Tibial nerve (tissue), 4 donors: Measurements from ENCODE around the gene CIAO1. TPM values are rescaled to one million over a fixed set of nuclear protein-coding genes. Genes with fewer than 3 reads are reported as not detected.

Experiments
- DNase-seq, 2 donors: peaks; one replicate each; pipeline ENCODE4 v3.0.0-alpha.2; 2019; ENCODE audit warnings: low spot score in 2 of 2
- H3K27ac ChIP-seq, 4 donors: fragments of 200-600 bp; sonication (generic) in 3 of 4; one replicate each; pipeline ENCODE4 v1.5.1; 2017 to 2019; ENCODE audit warnings: mild to moderate bottlenecking in 1 of 4
- H3K27me3 ChIP-seq, 2 donors: fragments of 200-600 bp; sonication (generic) in 1 of 2; one replicate each; pipeline versions ENCODE4 v1.5.1 to v1.6.0; 2017 to 2019
- H3K36me3 ChIP-seq, 3 donors: fragments of 200-600 bp; sonication (generic); one replicate each; pipeline ENCODE4 v1.5.1; 2018 to 2019
- H3K4me1 ChIP-seq, 4 donors: fragments of 200-600 bp; sonication (generic) in 3 of 4; one replicate each; pipeline ENCODE4 v1.5.1; 2017 to 2019
- H3K4me3 ChIP-seq, 4 donors: fragments of 200-600 bp; sonication (generic) in 3 of 4; one replicate each; pipeline ENCODE4 v1.5.1; 2017 to 2019; ENCODE audit warnings: mild to moderate bottlenecking in 1 of 4, moderate library complexity in 1 of 4
- H3K9me3 ChIP-seq, 4 donors: fragments of 200-600 bp; sonication (generic) in 3 of 4; one replicate each; pipeline ENCODE4 v1.5.1; 2017 to 2019
- EP300 ChIP-seq, 2 donors: sonication (generic); formaldehyde crosslinking; IDR thresholded peaks; one replicate each; pipeline ENCODE4 v1.6.1; 2017; ENCODE audit warnings: antibody characterized with exemption in 2 of 2, mild to moderate bottlenecking in 1 of 2
- POLR2A ChIP-seq, 2 donors: fragments of 450-650 bp; IDR thresholded peaks; one replicate each; pipeline ENCODE4 v1.6.1; 2017; ENCODE audit warnings: antibody characterized with exemption in 2 of 2, mild to moderate bottlenecking in 2 of 2, moderate library complexity in 2 of 2
- WGBS, 2 donors: methylation state at CpG; one replicate each; pipeline ENCODE4 v1.1.5; 2018; 5-methylcytosine and 5-hydroxymethylcytosine counted together
- total RNA-seq, 4 donors: library from RNA; depleted of rRNA; stranded (reverse); fragments of >200 nt; gene quantifications; one replicate each; pipeline ENCODE4 v1.1.0, GENCODE V29; 2016
- TF ChIP-seq, protein P1 (sequence below), 5 experiments: fragments of 200-600 bp in 3 of 5; fragments of 450-650 bp in 2 of 5; sonication (generic) in 3 of 5; IDR thresholded peaks; one replicate each; pipeline ENCODE4 v1.5.1; 2016 to 2019; ENCODE audit warnings: antibody characterized with exemption in 5 of 5, mild to moderate bottlenecking in 3 of 5, moderate library complexity in 2 of 5

CIAO1 gene
- total RNA-seq, 4 donors from 2014 or later = 132 to 172 (median 151) TPM

DNA sequence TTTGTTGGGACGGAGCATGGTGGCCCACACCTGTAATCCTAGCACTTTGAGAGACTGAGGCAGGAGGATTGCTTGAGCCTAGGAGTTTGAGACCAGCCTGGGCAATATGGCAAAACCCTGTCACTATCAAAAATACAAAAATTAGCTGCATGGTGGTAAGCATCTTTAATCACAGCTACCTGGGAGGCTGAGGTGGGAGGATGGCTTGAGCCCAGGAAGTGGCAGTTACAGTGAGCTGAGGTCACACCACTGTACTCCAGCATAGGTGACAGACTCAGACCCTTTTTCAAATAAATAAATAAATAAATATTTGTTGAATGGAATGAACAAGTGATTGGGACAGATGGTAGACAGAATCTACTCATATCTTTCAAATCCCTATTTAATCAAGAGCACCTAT lies 53.4 kb downstream of the CIAO1 start:
- no peak overlapping the region for H3K4me3 ChIP-seq
- H3K27me3 ChIP-seq = peaks cover 0 to 40% of the 10 kb centered on the region in 2 donors
- H3K27ac ChIP-seq = no peak overlapping the region
- TF ChIP-seq EP300 (IDR thresholded peaks at IDR 0.05) = no peak
- no peak for TF ChIP-seq POLR2A (IDR thresholded peaks at IDR 0.05)
- TF ChIP-seq, protein P1, sequence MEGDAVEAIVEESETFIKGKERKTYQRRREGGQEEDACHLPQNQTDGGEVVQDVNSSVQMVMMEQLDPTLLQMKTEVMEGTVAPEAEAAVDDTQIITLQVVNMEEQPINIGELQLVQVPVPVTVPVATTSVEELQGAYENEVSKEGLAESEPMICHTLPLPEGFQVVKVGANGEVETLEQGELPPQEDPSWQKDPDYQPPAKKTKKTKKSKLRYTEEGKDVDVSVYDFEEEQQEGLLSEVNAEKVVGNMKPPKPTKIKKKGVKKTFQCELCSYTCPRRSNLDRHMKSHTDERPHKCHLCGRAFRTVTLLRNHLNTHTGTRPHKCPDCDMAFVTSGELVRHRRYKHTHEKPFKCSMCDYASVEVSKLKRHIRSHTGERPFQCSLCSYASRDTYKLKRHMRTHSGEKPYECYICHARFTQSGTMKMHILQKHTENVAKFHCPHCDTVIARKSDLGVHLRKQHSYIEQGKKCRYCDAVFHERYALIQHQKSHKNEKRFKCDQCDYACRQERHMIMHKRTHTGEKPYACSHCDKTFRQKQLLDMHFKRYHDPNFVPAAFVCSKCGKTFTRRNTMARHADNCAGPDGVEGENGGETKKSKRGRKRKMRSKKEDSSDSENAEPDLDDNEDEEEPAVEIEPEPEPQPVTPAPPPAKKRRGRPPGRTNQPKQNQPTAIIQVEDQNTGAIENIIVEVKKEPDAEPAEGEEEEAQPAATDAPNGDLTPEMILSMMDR (IDR thresholded peaks at IDR 0.05) = no peak
- no peaks in the 10 kb centered on the region for H3K36me3 ChIP-seq
- no peaks in the 10 kb centered on the region for H3K9me3 ChIP-seq
- peaks cover 0 to 29% (median 4%) of the 10 kb centered on the region in 4 donors for H3K4me1 ChIP-seq
- 85 to 94% methylated on average over 1 of the region's 1 CpG for WGBS, 2 donors
- no peak for DNase-seq

DNA sequence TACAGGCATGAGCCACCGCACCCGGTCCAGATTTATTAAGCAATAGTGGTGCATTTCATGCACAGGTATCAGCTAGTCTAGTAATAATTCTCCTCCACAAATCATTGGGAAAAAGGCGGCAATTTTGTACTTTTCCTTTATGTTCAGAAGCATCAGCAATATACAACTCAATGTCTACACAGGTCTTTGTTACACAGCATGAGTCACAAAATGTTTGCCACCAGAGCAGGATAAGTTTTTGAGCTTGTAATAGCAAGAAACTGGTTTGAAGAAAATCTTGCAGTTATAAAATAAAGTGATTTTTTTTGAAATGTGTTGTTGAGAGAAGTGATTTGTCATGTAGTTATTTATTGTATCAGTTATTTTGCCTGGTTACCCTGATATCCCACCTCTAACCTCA lies 54.3 kb downstream of the CIAO1 start:
- H3K4me3 ChIP-seq = no peak overlapping the region
- TF ChIP-seq, protein P1 (IDR thresholded peaks at IDR 0.05) = no peak
- TF ChIP-seq EP300 (IDR thresholded peaks at IDR 0.05) (no peak), POLR2A (IDR thresholded peaks at IDR 0.05) (no peak)
- peaks cover 0 to 50% of the 10 kb centered on the region in 2 donors for H3K27me3 ChIP-seq
- 88 to 92% methylated on average over 3 of the region's 3 CpGs for WGBS, 2 donors
- no peaks in the 10 kb centered on the region for H3K9me3 ChIP-seq
- H3K27ac ChIP-seq = no peak overlapping the region
- no peak for DNase-seq
- no peaks in the 10 kb centered on the region for H3K36me3 ChIP-seq
- peaks cover 0 to 38% (median 7%) of the 10 kb centered on the region in 4 donors for H3K4me1 ChIP-seq

DNA sequence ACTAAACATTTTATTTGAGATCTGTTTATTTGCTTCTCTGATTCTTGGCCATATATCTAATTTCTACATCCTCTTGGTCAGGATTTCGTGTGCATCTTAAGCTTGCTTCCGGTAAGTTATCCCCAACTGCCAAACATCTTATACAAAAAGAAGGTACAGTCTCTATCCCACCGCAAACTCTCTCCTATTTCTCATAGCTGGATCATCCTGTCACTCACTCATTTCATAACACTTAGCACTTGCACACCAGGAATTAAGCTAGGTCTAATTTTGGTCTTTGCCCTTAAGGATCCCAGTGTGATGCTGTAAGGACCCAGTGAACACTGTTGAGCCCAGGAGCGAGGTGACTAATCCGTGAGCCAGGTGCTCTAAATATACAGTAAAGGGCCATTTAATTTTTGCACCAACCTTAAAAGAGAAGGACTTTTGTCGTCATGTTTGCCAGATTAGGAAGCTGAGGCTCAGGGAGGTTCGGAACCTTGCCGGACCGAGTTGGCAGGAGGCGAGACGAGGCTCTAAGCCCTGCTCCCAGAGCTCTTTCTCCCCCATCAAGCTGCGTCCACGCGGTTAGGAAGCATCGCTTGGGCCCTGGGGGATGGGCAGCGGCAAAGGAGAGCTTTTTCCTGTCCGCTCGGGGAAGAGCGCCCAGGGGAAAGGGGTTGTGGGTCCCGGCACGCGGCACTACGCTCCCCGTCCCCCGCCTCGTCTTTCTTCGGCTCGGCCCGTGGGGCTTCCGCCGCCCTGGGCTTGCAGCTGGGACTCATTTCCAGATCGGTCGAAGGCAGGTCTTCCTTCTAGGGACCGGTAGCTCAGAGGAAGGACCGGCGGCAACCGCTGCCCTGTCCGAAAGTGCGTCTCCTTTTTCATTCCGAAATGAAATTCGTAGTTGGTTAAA lies 55.0 kb downstream of the CIAO1 start:
- DNase-seq = no peak
- Histone ChIP-seq H3K4me1 (peaks cover 0 to 45% (median 9%) of the 10 kb centered on the region in 4 donors), H3K9me3 (no peaks in the 10 kb centered on the region), H3K4me3 (peak overlapping the region; percentile 32 to 65 (median 58)), H3K27me3 (peaks cover 0 to 56% of the 10 kb centered on the region in 2 donors), H3K27ac (peak overlapping the region in 2 of 4 donors; percentile 50 to 84), H3K36me3 (no peaks in the 10 kb centered on the region)
- TF ChIP-seq EP300 (IDR thresholded peaks at IDR 0.05) = peak in 1 of 2 donors; percentile 17
- TF ChIP-seq, protein P1 (IDR thresholded peaks at IDR 0.05) = no peak
- WGBS, 2 donors = 5 to 9% methylated on average over 32 to 41 of the region's 41 CpGs

Other genes with a start within 250 kb of the CIAO1 start
- gene GPAT2, start 231.3 kb upstream of the CIAO1 start, total RNA-seq = 10 to 100 TPM in 1 of 4 donors, 1 to 10 TPM in 3; 4.2 to 12.4 (median 6.4) TPM
- 1 to 10 TPM; 2.1 to 5.0 (median 4.7) TPM for gene ADRA2B, start 149.7 kb upstream of the CIAO1 start, total RNA-seq
- gene ASTL, start 127.7 kb upstream of the CIAO1 start, total RNA-seq = under 1 TPM in 1 of 4 donors, not detected in 3; 0.60 TPM
- gene DUSP2, start 120.8 kb upstream of the CIAO1 start, total RNA-seq = 10 to 100 TPM; 14.0 to 21.1 (median 15.6) TPM
- gene STARD7, start 57.4 kb upstream of the CIAO1 start, total RNA-seq = 100 to 1,000 TPM in 1 of 4 donors, 10 to 100 TPM in 3; 77.3 to 111 (median 85.0) TPM
- 10 to 100 TPM; 27.1 to 35.4 (median 30.7) TPM for gene TMEM127, start 228 bp upstream of the CIAO1 start, total RNA-seq
- 100 to 1,000 TPM in 1 of 4 donors, 10 to 100 TPM in 3; 79.4 to 106 (median 90.1) TPM for gene SNRNP200, start 39.3 kb downstream of the CIAO1 start, total RNA-seq
- gene ITPRIPL1, start 59.1 kb downstream of the CIAO1 start, total RNA-seq = 1 to 10 TPM in 3 of 4 donors, under 1 TPM in 1; 0.98 to 4.2 (median 2.2) TPM
- gene NCAPH, start 69.5 kb downstream of the CIAO1 start, total RNA-seq = 1 to 10 TPM; 1.1 to 5.1 (median 2.9) TPM
- gene NEURL3, start 239.1 kb downstream of the CIAO1 start, total RNA-seq = 1 to 10 TPM in 1 of 4 donors, not detected in 3; 1.5 TPM